ENCODE results near the gene IL1RAP.

The IL1RAP gene

DNA sequence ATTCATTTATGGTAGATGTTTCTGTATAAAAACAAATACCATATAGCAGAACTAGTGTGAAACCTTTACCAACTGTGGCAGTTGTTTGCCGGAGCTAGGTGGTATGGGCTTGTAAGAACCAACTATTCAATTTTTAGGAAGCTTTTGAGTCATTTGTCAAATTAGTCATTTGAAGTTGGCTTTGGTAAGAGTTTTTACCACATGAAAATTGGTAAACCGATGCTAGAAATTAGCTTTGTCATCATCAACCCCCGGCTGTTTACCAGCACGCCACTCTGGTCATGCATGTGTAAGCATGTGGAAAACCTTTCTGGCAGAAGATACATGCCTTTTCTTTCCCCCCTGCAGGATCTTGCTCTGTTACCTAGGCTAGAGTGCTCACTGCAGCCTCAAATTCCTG is 63.3 kb downstream of the IL1RAP start:
- no peak overlapping the region for H3K27ac ChIP-seq (ENCODE audit: poor library complexity, severe bottlenecking)
- H3K4me3 ChIP-seq (ENCODE audit: severe bottlenecking), result no peak overlapping the region
- DNase-seq (ENCODE audit: low spot score) (no peak), ATAC-seq (ENCODE audit: low read depth) (no peak)
- H3K4me1 ChIP-seq (ENCODE audit: insufficient read depth, poor library complexity, severe bottlenecking), result peaks cover 23% of the 10 kb centered on the region
- H3K27me3 ChIP-seq (ENCODE audit: insufficient read depth, poor library complexity, severe bottlenecking), result no peaks in the 10 kb centered on the region
- TF ChIP-seq, protein P1, sequence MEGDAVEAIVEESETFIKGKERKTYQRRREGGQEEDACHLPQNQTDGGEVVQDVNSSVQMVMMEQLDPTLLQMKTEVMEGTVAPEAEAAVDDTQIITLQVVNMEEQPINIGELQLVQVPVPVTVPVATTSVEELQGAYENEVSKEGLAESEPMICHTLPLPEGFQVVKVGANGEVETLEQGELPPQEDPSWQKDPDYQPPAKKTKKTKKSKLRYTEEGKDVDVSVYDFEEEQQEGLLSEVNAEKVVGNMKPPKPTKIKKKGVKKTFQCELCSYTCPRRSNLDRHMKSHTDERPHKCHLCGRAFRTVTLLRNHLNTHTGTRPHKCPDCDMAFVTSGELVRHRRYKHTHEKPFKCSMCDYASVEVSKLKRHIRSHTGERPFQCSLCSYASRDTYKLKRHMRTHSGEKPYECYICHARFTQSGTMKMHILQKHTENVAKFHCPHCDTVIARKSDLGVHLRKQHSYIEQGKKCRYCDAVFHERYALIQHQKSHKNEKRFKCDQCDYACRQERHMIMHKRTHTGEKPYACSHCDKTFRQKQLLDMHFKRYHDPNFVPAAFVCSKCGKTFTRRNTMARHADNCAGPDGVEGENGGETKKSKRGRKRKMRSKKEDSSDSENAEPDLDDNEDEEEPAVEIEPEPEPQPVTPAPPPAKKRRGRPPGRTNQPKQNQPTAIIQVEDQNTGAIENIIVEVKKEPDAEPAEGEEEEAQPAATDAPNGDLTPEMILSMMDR (IDR thresholded peaks at IDR 0.05; ENCODE audit: poor library complexity, severe bottlenecking), result no peak
- H3K9me3 ChIP-seq (ENCODE audit: severe bottlenecking), result no peaks in the 10 kb centered on the region
- H3K36me3 ChIP-seq (ENCODE audit: low read depth), result peaks cover 66% of the 10 kb centered on the region

DNA sequence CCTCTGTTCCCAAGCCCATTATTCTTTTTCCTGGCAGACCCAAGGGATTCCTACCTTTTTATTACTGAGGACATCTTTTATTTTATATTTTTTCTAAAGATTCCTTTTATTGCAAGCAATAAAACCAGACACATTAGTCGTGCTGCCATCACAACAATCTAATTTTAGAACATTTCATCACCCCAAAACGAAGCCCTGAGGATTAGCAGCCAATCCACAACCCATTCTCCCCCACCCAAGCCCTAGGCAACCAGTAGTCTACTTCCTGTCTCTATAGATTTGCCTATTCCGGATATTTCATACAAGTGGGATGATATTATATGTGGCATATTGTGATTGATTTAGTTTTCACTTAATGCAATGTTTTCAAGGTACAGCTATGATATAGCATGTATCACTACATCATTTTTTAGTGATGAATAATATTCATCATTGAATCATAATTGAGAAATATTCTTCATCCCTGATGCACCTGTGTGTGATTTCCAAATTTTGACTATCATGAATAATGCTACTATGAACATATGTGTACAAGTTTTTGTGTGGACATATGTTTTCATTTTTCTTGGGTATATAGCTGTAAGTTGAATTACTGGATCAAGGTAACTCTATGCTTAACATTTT is 65.7 kb downstream of the IL1RAP start:
- no peak overlapping the region for H3K4me3 ChIP-seq (ENCODE audit: severe bottlenecking)
- no peak for DNase-seq (ENCODE audit: low spot score)
- peak; percentile 68; the same call in 2 of the 3 replicates for ATAC-seq (ENCODE audit: low read depth)
- peaks cover 23% of the 10 kb centered on the region for H3K4me1 ChIP-seq (ENCODE audit: insufficient read depth, poor library complexity, severe bottlenecking)
- no peaks in the 10 kb centered on the region for H3K27me3 ChIP-seq (ENCODE audit: insufficient read depth, poor library complexity, severe bottlenecking)
- TF ChIP-seq, protein P1 (IDR thresholded peaks at IDR 0.05; ENCODE audit: poor library complexity, severe bottlenecking), result no peak
- peak overlapping the region; percentile 32 for H3K27ac ChIP-seq (ENCODE audit: poor library complexity, severe bottlenecking)
- H3K36me3 ChIP-seq (ENCODE audit: low read depth), result peaks cover 53% of the 10 kb centered on the region
- no peaks in the 10 kb centered on the region for H3K9me3 ChIP-seq (ENCODE audit: severe bottlenecking)

DNA sequence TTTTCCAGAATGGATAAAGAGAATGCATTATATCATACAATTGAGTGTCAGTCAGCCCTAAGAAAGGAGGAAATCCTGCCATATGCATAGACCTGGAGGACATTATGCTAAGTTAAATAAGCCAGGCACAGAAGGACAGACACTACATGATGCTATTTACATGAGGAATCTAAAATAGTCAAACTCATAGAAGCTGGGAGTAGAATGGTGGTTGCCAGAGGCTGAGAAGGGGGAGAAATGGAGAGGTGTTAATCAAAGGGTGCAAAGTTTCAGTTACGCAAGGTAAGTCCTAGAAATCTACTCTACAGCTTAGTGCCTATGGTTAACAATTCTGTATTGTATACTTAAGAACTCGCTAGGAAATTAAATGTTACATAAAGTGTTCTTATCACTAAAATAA is 66.5 kb downstream of the IL1RAP start:
- TF ChIP-seq, protein P1 (IDR thresholded peaks at IDR 0.05; ENCODE audit: poor library complexity, severe bottlenecking), result no peak
- Histone ChIP-seq H3K27me3 (ENCODE audit: insufficient read depth, poor library complexity, severe bottlenecking) (no peaks in the 10 kb centered on the region), H3K9me3 (ENCODE audit: severe bottlenecking) (no peaks in the 10 kb centered on the region), H3K4me3 (ENCODE audit: severe bottlenecking) (no peak overlapping the region), H3K27ac (ENCODE audit: poor library complexity, severe bottlenecking) (peak overlapping the region; percentile 97), H3K4me1 (ENCODE audit: insufficient read depth, poor library complexity, severe bottlenecking) (peaks cover 27% of the 10 kb centered on the region), H3K36me3 (ENCODE audit: low read depth) (peaks cover 45% of the 10 kb centered on the region)
- DNase-seq (ENCODE audit: low spot score), result no peak
- ATAC-seq (ENCODE audit: low read depth), result no peak

DNA sequence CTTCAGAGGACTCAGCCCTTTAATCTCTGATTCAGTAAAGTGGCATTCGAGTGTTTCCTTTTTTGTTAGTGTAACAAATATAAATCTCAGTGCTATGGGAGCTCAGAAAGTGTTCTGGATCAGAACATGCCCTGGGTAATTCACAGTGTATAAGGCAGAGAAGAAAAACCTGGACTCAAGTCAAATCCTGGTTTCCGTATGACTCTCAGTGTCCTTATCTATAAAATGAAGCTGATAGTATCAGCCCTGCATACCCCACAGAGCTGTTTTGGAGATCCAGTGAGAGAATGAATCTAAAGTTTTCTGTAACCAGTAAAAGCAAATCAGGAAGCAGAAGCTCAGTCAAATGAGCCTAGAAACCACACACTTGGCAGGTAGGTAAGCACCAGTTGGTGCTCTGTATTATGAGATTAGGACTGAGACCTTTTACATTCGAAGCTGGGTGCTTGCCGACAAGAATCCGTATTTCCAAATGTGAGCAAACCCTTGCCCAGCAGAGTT is 67.2 kb downstream of the IL1RAP start:
- Histone ChIP-seq H3K9me3 (ENCODE audit: severe bottlenecking) (no peaks in the 10 kb centered on the region), H3K4me3 (ENCODE audit: severe bottlenecking) (no peak overlapping the region), H3K36me3 (ENCODE audit: low read depth) (peaks cover 38% of the 10 kb centered on the region), H3K4me1 (ENCODE audit: insufficient read depth, poor library complexity, severe bottlenecking) (peaks cover 34% of the 10 kb centered on the region), H3K27me3 (ENCODE audit: insufficient read depth, poor library complexity, severe bottlenecking) (no peaks in the 10 kb centered on the region), H3K27ac (ENCODE audit: poor library complexity, severe bottlenecking) (peak overlapping the region; percentile 97)
- DNase-seq (ENCODE audit: low spot score) (no peak), ATAC-seq (ENCODE audit: low read depth) (no peak)
- TF ChIP-seq, protein P1 (IDR thresholded peaks at IDR 0.05; ENCODE audit: poor library complexity, severe bottlenecking), result no peak

DNA sequence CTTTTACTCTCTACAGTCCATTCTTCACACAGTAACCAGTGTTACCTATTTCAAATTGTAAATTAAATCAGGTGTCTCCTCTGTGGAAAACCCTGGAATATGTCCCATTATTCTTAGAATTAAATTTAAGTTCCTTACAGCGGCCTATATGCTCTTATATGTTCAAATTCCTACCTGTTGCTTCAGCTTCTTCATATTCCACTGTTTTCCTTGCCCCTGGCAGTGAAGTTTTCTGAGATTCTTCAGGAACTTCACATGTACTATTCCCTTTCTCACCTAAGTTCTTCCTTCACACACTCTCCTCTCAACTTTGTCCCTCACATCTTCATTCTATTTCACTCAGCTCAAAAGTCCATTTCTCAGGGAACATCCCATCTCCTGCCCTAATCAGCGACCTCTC is 68.8 kb downstream of the IL1RAP start:
- Histone ChIP-seq H3K4me1 (ENCODE audit: insufficient read depth, poor library complexity, severe bottlenecking) (peaks cover 48% of the 10 kb centered on the region), H3K36me3 (ENCODE audit: low read depth) (peaks cover 28% of the 10 kb centered on the region), H3K27ac (ENCODE audit: poor library complexity, severe bottlenecking) (peak overlapping the region; percentile 97), H3K4me3 (ENCODE audit: severe bottlenecking) (no peak overlapping the region), H3K9me3 (ENCODE audit: severe bottlenecking) (no peaks in the 10 kb centered on the region), H3K27me3 (ENCODE audit: insufficient read depth, poor library complexity, severe bottlenecking) (no peaks in the 10 kb centered on the region)
- ATAC-seq (ENCODE audit: low read depth) (no peak), DNase-seq (ENCODE audit: low spot score) (no peak)
- TF ChIP-seq, protein P1 (IDR thresholded peaks at IDR 0.05; ENCODE audit: poor library complexity, severe bottlenecking), result no peak
